NOMO-1 treated with dmso at 0.1 percent for 144 hours (cell line): ENCODE data around the gene PCID2.

Source experiments
- DNase-seq: peaks from one replicate; lab custom pipeline; 2025; ENCODE audit not compliant: unreplicated experiment; lab: John Stamatoyannopoulos, UW

Gene PCID2

DNA sequence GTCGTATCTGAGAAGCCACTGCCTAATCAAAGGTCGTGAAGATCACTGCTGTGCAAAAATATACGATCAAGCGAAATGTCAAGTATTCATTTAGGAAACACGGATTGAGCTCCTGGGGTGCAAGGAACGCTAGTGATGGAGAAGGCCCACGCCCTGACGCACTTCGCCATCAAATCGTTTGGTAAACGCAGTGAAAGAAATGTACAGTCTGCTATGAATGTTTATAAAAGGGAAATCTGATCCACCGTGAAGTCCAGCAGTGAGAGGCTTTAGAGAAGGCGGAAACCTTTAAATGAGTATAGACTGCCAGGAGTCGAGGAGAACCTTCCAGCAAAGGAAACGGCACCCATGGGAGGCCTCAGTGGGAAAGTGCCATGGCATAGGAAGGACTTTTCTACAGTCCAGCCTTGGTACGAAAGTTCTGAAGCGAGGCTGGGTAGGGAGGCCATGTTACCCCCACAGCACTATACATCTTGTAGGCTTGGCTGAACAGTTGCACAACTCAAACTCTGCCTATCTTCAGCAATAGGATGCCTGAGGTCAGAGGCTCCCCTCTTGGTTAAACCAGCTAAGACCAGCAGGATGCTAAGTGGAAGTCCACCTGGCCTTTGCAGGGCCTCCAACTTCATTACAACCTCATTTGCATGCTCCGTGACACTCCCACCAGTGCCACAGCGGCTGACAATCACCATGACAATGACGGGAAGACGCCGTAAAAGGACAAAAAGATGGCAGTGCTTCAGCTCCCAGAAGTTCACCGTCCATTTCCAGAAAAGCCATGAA, 20.4 kb downstream of the PCID2 start:
- DNase-seq, result no peak

DNA sequence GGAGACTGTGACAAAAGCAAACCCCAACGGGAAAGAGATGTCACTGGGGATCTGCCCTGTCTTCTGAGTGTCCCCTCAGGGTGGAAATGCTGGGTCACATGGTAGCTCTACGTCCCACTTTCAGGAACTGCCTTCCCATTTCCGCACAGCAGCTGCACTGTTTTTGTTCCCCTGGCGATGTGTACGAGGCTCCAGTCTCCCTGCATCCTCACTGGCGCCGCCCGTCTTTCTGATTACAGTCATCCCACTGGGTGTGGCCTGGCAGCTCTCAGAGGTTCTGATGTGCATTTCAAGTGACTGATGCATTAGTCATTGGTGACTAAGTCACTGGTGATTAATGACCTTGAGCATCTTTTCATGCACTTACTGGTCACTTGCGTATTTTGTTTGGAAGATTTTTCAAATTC, 21.2 kb downstream of the PCID2 start:
- DNase-seq, result peak; percentile 69

DNA sequence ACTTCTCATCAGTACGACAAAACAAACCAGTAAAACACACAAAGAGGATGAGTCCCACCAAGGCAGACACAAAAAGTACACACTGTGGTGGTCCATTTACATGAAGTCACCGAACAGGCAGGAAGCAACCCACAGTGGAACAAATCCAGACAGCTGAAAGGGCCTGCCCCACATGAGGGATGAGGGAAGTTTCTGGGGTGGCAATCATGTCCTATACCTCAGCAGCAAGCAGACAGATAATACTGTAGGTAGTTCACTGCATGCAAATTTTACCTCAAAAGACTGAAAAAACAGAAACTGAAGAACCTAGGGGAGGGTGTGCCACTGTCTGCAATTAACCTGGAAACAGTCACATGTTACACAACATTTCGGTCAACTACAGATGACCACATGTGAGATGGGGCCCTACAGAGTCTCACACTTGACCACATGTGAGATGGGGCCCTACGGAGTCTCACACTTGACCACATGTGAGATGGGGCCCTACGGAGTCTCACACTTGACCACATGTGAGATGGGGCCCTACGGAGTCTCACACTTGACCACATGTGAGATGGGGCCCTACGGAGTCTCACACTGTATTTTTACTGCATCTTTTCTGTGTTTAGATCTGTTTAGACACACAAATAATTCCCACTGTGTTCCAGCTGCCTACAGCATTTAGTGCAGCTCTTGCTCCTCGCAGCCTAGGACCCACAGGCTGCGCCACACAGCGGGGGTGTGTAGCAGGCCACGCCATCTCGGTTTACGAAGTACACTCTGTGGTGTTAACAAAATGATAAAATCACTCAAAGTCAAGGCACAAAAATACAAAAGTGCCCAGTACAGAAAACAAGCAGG, 22.2 kb downstream of the PCID2 start:
- no peak for DNase-seq

DNA sequence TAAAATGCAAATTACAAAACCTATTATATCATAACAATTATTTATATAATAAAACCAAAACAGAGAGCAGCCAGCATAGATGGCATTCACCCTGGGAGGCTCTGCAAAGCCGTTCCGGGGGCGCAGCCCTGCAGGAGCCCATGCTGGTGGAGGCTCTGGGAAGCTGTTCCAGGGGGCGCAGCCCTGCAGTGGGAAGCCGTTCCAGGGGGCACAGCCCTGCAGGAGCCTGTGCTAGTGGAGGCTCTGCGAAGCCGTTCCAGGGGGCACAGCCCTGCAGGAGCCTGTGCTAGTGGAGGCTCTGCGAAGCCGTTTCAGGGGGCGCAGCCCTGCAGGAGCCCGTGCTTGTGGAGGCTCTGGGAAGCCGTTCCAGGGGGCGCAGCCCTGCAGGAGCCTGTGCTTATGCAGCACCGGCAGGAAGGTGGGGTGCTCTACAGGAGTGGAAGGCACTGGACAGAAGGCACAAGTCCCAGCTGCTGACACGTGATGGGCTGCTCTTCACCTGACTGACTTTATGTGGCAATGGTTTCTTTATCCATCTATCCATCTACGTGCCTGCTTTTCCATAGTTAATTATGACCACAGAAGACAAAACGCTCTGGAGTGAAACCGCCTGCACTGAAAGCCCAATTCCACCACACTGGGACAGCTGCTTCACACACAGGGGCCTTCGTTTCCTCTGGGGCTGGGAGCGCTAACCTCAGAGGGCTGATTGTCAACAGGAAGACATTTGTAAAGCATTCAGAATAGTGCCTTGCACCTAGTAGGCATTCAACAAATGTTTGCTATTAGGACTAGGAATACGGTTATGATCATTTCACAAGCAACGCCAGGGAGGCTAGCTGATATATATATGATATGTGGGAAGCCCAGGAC, 23.7 kb downstream of the PCID2 start:
- no peak for DNase-seq

DNA sequence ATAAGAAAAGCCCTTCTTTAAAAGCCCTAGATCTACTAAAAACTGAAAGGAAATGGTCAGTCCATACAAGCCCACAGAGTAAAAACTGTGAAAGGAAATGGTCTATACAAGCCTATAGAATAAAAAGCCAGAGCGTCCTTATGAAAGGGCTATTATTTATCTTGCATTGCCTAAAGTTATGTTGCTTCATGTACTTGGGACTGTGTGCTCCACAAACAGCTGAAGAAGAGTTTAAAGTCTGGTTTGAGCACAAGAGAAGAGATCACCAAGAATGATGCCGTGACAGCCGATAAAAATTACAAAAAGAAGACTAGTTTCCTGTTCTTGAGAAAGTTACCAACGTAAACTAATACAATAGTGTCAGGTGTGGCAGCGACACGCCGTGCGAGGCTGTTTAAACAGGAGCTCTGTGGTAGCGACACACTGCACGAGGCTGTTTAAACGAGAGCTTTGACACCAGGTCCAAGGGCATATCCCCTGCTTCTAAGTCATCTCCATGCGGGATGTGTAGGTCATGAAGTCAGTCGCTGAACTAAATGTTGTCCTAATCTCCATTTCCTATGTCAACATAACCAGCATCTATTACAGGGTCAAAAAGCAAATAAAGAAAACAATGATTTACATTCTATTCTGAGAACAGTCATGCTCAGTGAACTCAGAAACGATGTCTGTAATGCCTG, 24.9 kb downstream of the PCID2 start:
- no peak for DNase-seq

DNA sequence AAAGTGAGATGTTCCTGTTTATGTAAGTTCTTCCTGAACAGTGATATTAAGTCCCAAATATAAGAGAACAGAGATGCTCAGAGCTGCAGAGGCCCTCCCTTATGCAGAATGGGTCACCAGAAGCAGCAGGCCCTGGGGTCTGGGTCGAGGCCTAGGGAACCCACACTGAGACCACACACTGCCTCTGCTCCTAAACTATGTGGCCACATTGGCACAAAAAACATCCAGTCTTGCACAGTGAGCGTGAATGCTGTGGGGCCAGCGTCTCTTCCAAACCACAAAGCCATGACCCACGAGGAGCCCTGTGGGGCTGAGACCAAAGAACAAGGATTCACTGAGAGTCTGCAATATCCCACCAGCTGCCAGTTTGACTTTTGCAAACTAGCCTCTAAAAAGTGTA, 26.4 kb downstream of the PCID2 start:
- DNase-seq, result no peak

DNA sequence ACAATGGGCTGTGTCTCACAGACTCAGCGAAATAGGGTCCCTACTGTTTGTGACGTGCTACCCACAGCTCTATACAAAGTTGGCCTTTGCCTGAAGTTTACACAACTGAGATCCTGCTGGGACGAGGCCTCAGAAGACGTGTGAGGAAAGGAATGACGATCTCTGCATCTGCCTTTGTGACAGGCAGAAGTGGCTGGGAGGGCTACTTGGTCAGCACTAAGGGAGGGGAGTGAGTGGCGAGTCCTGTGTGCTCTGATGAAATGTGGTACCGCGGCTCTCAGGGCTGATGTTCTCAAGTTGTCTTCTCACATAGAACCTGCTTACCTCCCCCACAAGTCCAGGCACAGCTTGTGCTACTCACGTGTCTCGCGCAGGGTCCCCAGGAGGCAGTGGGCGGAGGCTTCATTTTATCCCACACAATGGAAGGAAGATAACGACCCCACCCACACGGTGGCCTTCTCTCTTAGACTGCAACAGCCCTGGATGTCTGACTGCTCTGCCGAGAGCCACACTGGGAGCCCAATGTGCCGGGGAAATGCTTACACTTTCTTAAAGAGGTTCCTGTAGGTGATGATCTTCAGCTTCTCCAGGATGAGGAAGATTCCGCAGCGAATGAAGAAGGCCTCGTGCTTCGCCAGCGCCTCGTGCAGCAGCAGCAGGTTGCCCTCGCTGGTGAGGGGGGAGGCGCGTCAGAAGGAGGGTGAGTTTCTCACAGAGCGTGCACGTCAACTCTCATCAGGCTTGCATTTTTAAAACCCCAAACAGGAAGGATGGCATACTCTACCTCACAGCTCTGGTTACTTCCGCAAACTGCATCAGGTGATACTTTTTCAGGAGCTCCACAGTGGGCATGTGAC, 28.9 kb downstream of the PCID2 start:
- no peak for DNase-seq

DNA sequence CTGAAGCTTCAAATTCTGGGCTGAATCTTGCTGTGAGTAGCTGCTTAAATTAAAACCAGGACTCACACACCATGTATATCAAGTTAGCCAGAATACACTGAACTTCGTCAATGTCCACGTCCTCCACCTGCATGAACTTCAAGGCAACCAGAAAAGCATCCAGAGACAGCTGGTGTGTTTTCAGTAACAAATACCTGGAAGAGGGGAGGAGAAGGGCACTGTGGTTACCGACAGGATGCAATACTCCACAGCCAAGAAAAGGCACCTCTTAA, 29.6 kb downstream of the PCID2 start:
- DNase-seq, result no peak

DNA sequence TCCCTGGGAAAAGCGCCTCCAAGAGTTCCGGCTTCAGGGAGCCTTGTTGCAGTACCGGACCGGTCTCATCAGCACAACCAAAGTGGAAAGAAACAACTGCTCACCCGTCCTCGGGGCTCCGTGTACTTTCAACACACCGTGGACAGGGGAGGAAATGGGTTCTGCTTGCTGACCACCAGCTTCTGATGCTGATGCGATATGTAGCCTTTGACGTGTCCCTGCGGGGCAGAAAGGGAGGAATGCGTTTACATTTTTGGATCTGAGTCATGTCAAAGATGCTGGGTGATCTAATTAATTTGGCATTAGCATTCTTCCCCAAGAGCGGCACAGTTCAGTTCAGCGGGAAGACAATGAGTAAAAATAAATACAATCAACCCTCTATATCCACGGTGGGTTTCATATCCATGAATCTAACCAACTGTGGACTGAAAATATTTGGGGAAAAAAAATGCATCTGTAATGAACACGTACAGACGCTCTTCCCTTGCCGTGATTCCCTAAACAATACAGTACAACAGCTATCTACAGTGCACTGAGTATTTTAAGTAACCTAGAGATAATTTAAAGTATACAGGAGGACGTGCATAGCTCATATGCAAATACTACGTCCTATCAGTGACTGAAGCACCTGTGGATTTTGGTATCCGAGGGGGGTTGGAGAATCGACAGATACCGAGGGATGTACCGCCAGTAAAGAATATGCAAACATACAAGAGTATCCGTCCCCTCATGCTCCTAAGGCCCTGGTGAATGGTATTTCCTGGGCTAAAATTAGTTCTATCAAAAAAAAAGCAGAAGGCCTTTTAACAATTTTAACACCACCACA, 30.2 kb downstream of the PCID2 start:
- no peak for DNase-seq

DNA sequence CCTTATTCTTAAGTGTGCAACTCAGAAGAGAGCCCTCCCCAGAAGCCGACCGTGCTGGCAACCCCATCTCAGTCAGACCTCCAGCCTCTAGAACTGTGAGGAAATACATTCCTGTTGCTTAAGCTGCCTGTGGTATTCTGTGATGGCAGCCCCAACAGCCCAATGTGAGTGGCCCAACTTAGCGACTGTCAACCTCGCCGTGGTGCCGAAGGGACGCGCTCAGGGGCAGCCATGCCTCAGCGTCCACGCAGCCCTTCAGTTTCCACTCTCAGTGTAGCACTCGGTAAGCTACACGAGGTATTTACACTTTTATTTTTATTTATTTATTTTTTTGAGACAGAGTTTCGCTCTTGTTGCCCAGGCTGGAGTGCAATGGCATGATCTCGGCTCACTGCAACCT, 31.6 kb downstream of the PCID2 start:
- no peak for DNase-seq

DNA sequence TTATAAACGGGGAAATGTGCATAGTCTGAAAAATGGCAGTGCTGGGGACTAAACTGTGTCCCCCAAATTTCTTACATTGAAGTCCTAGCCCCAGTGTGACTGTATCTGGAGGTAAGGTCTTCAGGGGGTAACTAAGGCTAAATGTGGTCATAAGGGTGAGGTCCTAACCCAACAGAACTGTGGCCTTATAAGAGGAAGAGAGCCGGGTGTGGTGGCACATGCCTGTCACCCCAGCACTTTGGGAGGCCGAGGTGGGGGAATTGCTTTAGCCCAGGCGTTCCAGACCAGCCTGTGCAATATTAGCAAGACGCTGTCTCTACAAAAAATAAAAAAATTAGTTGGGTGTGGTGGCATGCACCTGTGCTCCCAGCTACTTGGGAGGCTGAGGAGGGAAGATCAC, 32.2 kb downstream of the PCID2 start:
- no peak for DNase-seq

DNA sequence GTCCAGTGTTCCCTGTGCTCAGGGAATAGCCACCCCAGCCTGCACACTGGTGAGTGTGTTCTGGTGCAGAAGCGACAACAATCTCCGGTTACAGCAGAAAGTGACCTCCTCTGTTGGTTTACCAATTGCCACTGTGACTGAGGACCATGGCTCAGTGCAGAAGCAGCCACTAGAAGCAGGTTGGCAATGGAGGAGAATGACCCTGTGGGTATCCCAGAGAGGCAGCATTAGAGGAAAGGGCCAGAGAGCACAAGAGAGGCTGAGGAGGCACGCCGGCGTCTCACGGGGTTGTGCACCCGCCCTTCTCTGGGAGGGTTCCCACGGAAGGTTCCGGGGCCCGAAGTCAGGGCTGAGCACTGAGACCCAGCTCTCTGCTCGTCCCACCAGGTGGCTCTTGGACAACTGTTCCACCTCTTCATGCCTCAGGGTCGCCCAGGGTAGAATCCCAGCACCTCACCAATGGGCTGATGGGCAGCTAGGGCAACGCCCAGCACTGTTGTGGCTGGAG, 36.0 kb downstream of the PCID2 start:
- no peak for DNase-seq

DNA sequence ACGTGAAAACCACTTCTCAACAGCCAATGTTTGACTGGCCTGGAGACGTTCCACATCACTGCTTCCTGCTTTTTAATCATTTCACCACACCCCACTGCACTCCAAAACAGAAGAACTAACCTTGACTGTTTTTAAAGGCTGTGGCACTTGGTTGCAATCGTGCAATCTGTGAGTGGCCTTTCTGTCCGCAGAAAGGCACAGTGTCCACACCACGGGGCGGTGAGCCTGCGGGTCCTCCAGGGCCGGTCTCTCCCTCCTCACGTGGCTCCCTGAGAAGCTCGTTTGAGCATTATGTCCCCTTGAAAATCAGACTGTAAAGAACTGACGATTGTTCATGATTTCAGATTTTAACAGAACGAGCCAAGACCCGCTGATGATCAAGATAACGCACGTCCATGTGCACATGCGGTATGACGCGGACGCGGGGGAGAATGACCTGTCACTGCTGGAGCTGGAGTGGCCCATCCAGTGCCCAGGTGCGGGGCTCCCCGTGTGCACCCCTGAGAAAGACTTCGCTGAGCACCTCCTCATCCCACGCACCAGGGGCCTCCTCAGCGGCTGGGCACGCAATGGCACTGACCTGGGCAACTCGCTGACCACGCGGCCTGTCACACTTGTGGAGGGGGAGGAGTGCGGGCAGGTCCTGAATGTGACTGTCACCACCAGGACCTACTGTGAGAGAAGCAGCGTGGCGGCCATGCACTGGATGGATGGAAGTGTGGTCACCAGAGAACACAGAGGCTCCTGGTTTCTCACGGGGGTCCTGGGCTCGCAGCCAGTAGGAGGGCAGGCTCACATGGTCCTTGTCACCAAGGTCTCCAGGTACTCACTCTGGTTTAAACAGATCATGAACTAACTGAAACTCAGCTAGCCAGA, 37.0 kb downstream of the PCID2 start:
- DNase-seq, result no peak

DNA sequence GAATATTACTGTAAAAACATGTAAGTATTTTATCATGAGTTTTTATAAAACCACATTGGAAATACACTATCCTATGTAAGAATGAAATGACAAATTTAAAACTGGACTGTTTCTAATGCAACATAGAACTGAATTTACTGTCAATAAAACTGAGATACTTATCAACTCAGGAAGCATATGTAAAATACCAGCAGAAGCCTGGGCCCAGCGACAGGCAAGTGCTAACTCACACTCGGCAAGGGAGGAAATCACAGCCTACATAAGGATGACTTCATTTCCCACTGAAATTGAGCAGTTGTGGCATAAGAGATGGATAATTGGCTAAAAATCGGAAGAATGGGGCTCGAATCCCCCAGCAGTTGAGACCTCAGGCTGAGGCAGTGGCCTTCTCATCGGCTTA, 38.0 kb downstream of the PCID2 start:
- no peak for DNase-seq

DNA sequence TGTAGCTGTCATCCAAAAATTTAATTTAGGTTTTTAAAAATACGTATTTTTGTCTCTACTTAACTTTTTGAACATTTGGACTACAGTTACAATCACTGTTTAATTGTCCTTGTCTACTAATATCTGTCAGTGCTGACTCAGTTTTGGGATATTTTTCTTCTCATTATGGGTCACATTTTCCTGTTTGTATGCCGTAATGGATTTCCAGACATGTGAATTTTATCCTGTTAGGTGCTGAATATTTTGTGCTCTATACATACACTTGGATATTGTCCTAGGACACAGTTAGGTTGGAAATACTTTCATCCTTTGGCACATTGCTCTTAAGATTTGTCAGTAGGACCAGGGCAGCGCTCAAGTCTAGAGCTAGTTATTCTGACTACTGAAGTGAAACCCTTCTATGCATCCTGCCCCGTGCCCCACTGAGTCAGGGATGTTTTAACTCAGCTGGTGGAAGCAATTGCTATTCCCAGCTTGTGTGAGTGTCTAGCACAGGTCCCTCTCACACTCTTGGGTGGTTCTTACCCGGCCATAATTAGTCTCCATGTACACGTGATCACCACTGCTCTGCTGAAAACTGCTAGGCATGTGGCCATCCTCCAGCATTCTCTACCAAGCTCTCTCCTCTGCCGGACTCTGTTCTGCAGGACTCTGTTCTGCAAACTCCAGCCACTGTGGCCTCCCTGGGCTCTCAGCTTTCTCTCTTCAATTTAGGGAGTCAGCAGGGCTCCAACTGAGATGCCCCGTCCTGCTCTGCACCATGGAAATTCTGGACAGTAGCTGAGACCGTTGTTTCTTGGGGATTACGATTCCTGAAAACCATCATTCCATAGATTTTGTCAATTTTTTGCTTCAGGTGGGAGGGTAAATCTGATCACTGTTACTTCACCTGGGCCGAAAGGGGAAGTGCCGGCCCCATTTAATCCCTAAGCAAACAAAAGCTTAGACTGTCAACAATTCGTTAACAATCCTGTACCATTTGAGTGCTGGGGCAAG, 38.9 kb downstream of the PCID2 start:
- no peak for DNase-seq

DNA sequence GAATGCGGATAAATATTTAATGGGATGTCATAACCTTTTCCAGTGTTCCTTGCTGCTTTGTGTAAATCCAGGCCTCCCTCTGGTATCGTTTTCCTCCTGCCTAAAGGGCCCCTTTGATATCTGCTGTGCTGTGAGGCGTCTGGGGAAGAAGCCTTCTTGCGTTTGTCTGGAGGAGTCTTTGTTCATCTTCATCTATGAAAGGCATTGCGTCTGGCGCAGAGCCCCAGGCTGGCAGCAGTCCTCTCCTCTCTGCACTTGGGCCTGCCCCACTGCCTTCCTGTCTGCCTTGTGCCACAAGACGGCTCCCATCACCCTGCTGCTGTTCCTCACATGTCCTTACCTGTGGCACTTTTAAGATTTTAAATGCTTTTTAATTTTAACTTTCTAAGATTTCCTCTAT, 40.3 kb downstream of the PCID2 start:
- no peak for DNase-seq

DNA sequence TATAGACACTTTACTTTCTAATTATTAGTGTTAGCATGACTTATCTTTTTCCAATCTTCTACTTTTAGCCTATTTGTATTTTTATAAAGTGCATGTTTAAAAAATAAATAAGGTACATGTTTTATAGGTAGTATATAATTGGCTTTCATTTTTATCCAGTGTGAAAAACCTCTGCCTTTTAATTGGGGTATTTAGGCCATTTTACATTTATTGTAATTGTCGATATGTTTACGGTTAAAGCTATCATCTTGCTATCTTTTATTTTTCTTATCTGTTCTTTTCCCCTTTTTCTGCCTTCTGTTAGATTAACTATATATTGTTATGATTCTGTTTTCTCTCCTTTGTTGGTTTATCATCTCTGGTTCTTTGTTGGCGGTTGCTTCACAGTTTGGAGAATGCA, 40.9 kb downstream of the PCID2 start:
- DNase-seq, result no peak
